Endothelial cell of umbilical vein (primary cell): ENCODE measurements around the gene KIF3B. TPM values are rescaled to one million over a fixed set of nuclear protein-coding genes. Genes with fewer than 3 reads are reported as not detected.
"Not testable (repeated sequence)": the region's sequence is repeated elsewhere in the genome, so short reads cannot be mapped to it uniquely, and the experiment has no call there.

ENCODE experiments used
- BruUV-seq: library from RNA; stranded (reverse); fragments of 400-500 nt; replicated peaks from 2 replicates; lab custom pipeline; 2021; lab: Mats Ljungman, UMichigan
- CTCF ChIA-PET: fragments of 300-600, 350-600 bp; sonication (Branson Sonifier 250); formaldehyde crosslinking; loops from one replicate; lab custom pipeline; 2021; ENCODE audit warnings: antibody characterized with exemption, inconsistent platforms; lab: Charles Lee
- POLR2A ChIA-PET: fragments of 300-600, 350-600 bp; sonication (Branson Sonifier 250); formaldehyde crosslinking; loops from one replicate; lab custom pipeline; 2021; ENCODE audit warnings: antibody characterized with exemption, inconsistent platforms; lab: Charles Lee
- DNase-seq: peaks from one replicate; pipeline ENCODE4 v3.0.0-alpha.2; 2011; ENCODE audit warnings: low read depth, low spot score
- FAIRE-seq: peaks from 2 replicates; lab custom pipeline; 2011; peaks lifted over from hg19 to GRCh38; lab: Jason Lieb, UNC
- H2AFZ ChIP-seq: 2 replicates; pipeline ENCODE4 v1.6.0; 2012; ENCODE audit warnings: low read depth, low read length, control low read depth, inconsistent platforms
- H3K27ac ChIP-seq: 2 replicates; pipeline ENCODE4 v1.5.1; 2011; ENCODE audit warnings: low read depth, mild to moderate bottlenecking, control low read depth, low read length, moderate library complexity; ENCODE audit not compliant: insufficient read depth
- H3K27me3 ChIP-seq, 2 experiments: 2 replicates each; pipeline versions ENCODE4 v1.6.0 to v1.6.1; 2011; ENCODE audit warnings: low read length in 2 of 2, mixed read lengths in 1 of 2; ENCODE audit not compliant: control insufficient read depth in 2 of 2, insufficient read depth in 2 of 2
- H3K36me3 ChIP-seq, 2 experiments: 2 replicates in 1 of 2; 3 replicates in 1 of 2; pipeline ENCODE4 v1.5.1; 2011; ENCODE audit warnings: low read length in 2 of 2, mild to moderate bottlenecking in 1 of 2, moderate library complexity in 1 of 2; ENCODE audit not compliant: control insufficient read depth in 2 of 2, insufficient read depth in 2 of 2; ENCODE audit errors: extremely low read depth in 1 of 2
- H3K4me1 ChIP-seq: 3 replicates; pipeline ENCODE4 v1.5.1; 2011; ENCODE audit warnings: mild to moderate bottlenecking, low read length; ENCODE audit not compliant: control insufficient read depth, insufficient read depth; ENCODE audit errors: extremely low read depth
- H3K4me2 ChIP-seq: 2 replicates; pipeline ENCODE4 v1.6.1; 2011; ENCODE audit warnings: low read length, control low read depth, mixed read lengths; ENCODE audit not compliant: insufficient read depth
- H3K4me3 ChIP-seq, 3 experiments: fragments of 200-600 bp in 1 of 3; sonication (generic), shearing (Covaris generic) in 1 of 3; replicated peaks in 1 of 3; 2 replicates each; pipeline ENCODE4 v1.5.1; 2011 to 2016; ENCODE audit warnings: control low read depth in 3 of 3, low read length in 3 of 3, mild to moderate bottlenecking in 2 of 3, inconsistent platforms in 1 of 3, low read depth in 1 of 3, moderate library complexity in 1 of 3; ENCODE audit not compliant: insufficient read depth in 1 of 3
- H3K79me2 ChIP-seq: 2 replicates; pipeline ENCODE4 v1.6.0; 2012; ENCODE audit warnings: low read length, inconsistent platforms; ENCODE audit not compliant: control insufficient read depth, insufficient read depth
- H3K9ac ChIP-seq: replicated peaks from 2 replicates; pipeline ENCODE3; 2011; ENCODE audit warnings: low read length, control low read depth; ENCODE audit not compliant: insufficient read depth; ENCODE audit errors: extremely low read depth
- H3K9me1 ChIP-seq: replicated peaks from 3 replicates; pipeline ENCODE4 v1.6.0; 2011; ENCODE audit warnings: mild to moderate bottlenecking, low read length; ENCODE audit not compliant: control insufficient read depth, insufficient read depth; ENCODE audit errors: extremely low read depth
- H3K9me3 ChIP-seq: replicated peaks from 2 replicates; pipeline ENCODE4 v1.5.1; 2012; ENCODE audit warnings: low read length, inconsistent platforms; ENCODE audit not compliant: control insufficient read depth, insufficient read depth
- H4K20me1 ChIP-seq: replicated peaks from 2 replicates; pipeline ENCODE3; 2011; ENCODE audit warnings: mild to moderate bottlenecking, low read length; ENCODE audit not compliant: control insufficient read depth, insufficient read depth; ENCODE audit errors: extremely low read depth
- EZH2 ChIP-seq: IDR thresholded peaks from 2 replicates; pipeline ENCODE4 v1.6.1; 2012; ENCODE audit warnings: borderline replicate concordance, low read depth, mild to moderate bottlenecking, moderate library complexity, low read length, inconsistent platforms; ENCODE audit not compliant: severe bottlenecking
- FOS ChIP-seq: IDR thresholded peaks from 2 replicates; pipeline ENCODE4 v1.6.1; 2011; ENCODE audit warnings: mild to moderate bottlenecking, low read length, moderate library complexity, borderline replicate concordance; ENCODE audit not compliant: insufficient read depth
- GATA2 ChIP-seq: IDR thresholded peaks from 2 replicates; pipeline ENCODE4 v1.7.0; 2011; ENCODE audit warnings: low read depth, mild to moderate bottlenecking, moderate library complexity, mixed read lengths, low read length; ENCODE audit not compliant: insufficient read length, insufficient read depth
- JUN ChIP-seq: IDR thresholded peaks from 2 replicates; pipeline ENCODE4 v1.6.1; 2011; ENCODE audit warnings: borderline replicate concordance, low read depth; ENCODE audit not compliant: insufficient read length, insufficient read depth
- MYC ChIP-seq: IDR thresholded peaks from one replicate; pipeline ENCODE4 v1.6.1; 2011; ENCODE audit warnings: mild to moderate bottlenecking, low read depth, low read length
- POLR2A ChIP-seq: IDR thresholded peaks from 2 replicates; pipeline ENCODE4 v1.6.1; 2012; ENCODE audit warnings: low read depth, mild to moderate bottlenecking, control low read depth, low read length
- POLR2AphosphoS5 ChIP-seq: IDR thresholded peaks from 2 replicates; pipeline ENCODE4 v1.6.1; 2012; ENCODE audit warnings: low read depth, mild to moderate bottlenecking, control low read depth, low read length, moderate library complexity; ENCODE audit not compliant: insufficient read depth
- dilution Hi-C: fragments of 300-500 bp; cut with MboI; formaldehyde crosslinking; loops from one replicate; pipeline ENCODE4 v1.15.0; 2019; ENCODE audit warnings: low sequenced_read_pairs; ENCODE audit not compliant: extremely low pct_ligation_motif_present
- intact Hi-C: fragments of 100-400 bp; cut with micrococcal nuclease; formaldehyde crosslinking; loops from one replicate; pipeline ENCODE4 v1.10.0; 2022
- polyA plus RNA-seq, 4 experiments: library from polyadenylated mRNA; depleted of rRNA in 3 of 4; stranded (reverse) in 3 of 4; unstranded in 1 of 4; fragments of >200 nt; gene quantifications; 2 replicates each; pipeline versions ENCODE4 v1.2.1 to v1.2.3, GENCODE V29; 2011 to 2012; ENCODE audit warnings: missing spikeins in 1 of 4
- total RNA-seq: library from RNA; stranded (reverse); gene quantifications from 2 replicates; pipeline ENCODE4 v1.2.3, GENCODE V29; 2021
- TF ChIP-seq, protein P1 (sequence below), 2 donors: IDR thresholded peaks; 1 replicate in 1 of 2; 2 replicates in 1 of 2; pipeline ENCODE4 v1.5.1; 2011; ENCODE audit warnings: low read length in 2 of 2, mild to moderate bottlenecking in 2 of 2, moderate library complexity in 2 of 2, control low read depth in 1 of 2, inconsistent platforms in 1 of 2, low read depth in 1 of 2; ENCODE audit not compliant: insufficient read depth in 1 of 2; ENCODE audit errors: extremely low read depth in 1 of 2
- TF ChIP-seq, protein P2 (sequence below): IDR thresholded peaks from 2 replicates; pipeline ENCODE4 v1.6.1; 2011; ENCODE audit not compliant: insufficient read depth, insufficient read length

KIF3B gene
- total and polyA plus RNA-seq, 2 donors (not counting 3 experiments of a cell fraction or from before 2014, with no cell fraction given) = 14.5 to 25.1 TPM

DNA sequence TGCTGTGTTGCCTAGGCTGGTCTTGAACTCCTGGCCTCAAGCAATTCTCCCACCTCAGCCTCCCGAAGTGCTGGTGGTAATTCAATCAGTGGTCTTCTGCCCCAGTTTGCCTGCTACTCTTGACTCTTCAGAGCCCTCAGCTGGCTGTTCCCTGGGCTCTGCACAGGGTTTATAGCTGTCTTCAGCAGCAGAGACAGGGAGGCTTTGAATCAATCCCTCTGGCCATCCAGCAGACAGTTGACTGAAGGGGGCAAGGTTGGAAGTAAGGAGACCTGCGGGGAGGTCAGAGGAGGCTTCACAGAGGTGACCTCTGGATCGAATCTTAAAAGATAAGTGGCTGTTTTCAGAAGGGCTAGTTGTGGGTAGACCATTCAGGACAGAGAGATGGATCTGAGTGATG lies 26.0 kb upstream of the KIF3B start:
- no peak overlapping the region for H3K9ac ChIP-seq
- FAIRE-seq (no peak), DNase-seq (no peak)
- H3K36me3 ChIP-seq = no peaks in the 10 kb centered on the region
- H4K20me1 ChIP-seq = no peaks in the 10 kb centered on the region
- H3K4me1 ChIP-seq = no peaks in the 10 kb centered on the region
- no peak overlapping the region for H3K4me2 ChIP-seq
- H3K27ac ChIP-seq = no peak overlapping the region
- H3K79me2 ChIP-seq = no peaks in the 10 kb centered on the region
- POLR2A ChIA-PET = no interaction called here
- no peaks in the 10 kb centered on the region for H3K9me3 ChIP-seq
- H2AFZ ChIP-seq = no peak overlapping the region
- dilution Hi-C loops (no loop called here), intact Hi-C loops (no loop called here)
- H3K9me1 ChIP-seq = no peaks in the 10 kb centered on the region
- CTCF ChIA-PET = interaction anchor here (1.0 kb wide), 1 partner anchor 12 kb away, joined by 3 read pairs; no protein-coding TSS in a partner anchor
- H3K27me3 ChIP-seq = no peaks in the 10 kb centered on the region
- no peak overlapping the region for H3K4me3 ChIP-seq
- BruUV-seq = no TSS peak
- no peak for TF ChIP-seq FOS

DNA sequence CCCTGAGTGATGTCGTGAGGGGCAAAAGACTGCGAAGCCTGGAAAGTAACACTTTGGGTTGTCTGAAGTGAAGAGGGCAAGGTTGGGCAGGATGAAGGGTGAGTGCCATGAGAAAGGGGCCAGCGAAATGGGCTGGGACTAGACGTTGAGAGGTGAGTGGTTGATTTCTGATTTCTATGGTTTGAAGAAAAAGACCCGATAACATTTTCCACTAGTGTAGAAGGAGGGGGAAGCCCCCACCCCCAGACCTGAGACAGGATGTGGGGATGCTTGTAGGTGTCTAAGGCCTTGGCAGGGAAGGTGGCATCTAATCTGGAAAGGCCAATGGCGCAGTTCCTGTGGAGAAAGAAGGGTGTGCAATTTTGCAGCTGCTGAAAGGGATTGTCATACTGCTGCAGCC lies 25.3 kb upstream of the KIF3B start:
- Histone ChIP-seq H2AFZ (no peak overlapping the region), H3K79me2 (no peaks in the 10 kb centered on the region), H3K9me3 (no peaks in the 10 kb centered on the region), H3K4me1 (no peaks in the 10 kb centered on the region), H3K27ac (no peak overlapping the region), H3K4me3 (no peak overlapping the region), H3K36me3 (no peaks in the 10 kb centered on the region), H4K20me1 (no peaks in the 10 kb centered on the region), H3K4me2 (no peak overlapping the region), H3K27me3 (no peaks in the 10 kb centered on the region), H3K9me1 (no peaks in the 10 kb centered on the region), H3K9ac (no peak overlapping the region)
- no peak for FAIRE-seq
- no TSS peak for BruUV-seq
- dilution Hi-C loops (no loop called here), intact Hi-C loops (no loop called here)
- DNase-seq = no peak
- TF ChIP-seq JUN = no peak
- no peak for TF ChIP-seq MYC
- no peak for TF ChIP-seq POLR2AphosphoS5
- TF ChIP-seq, protein P1, sequence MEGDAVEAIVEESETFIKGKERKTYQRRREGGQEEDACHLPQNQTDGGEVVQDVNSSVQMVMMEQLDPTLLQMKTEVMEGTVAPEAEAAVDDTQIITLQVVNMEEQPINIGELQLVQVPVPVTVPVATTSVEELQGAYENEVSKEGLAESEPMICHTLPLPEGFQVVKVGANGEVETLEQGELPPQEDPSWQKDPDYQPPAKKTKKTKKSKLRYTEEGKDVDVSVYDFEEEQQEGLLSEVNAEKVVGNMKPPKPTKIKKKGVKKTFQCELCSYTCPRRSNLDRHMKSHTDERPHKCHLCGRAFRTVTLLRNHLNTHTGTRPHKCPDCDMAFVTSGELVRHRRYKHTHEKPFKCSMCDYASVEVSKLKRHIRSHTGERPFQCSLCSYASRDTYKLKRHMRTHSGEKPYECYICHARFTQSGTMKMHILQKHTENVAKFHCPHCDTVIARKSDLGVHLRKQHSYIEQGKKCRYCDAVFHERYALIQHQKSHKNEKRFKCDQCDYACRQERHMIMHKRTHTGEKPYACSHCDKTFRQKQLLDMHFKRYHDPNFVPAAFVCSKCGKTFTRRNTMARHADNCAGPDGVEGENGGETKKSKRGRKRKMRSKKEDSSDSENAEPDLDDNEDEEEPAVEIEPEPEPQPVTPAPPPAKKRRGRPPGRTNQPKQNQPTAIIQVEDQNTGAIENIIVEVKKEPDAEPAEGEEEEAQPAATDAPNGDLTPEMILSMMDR (IDR thresholded peaks at IDR 0.05; ENCODE audit: extremely low read depth in 1 of 2, insufficient read depth in 1 of 2, low read depth in 1 of 2, low read length in 2 of 2) = no peak
- no peak for TF ChIP-seq POLR2A
- no peak for TF ChIP-seq GATA2
- TF ChIP-seq, protein P2, sequence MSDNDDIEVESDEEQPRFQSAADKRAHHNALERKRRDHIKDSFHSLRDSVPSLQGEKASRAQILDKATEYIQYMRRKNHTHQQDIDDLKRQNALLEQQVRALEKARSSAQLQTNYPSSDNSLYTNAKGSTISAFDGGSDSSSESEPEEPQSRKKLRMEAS = no peak
- TF ChIP-seq EZH2 = no peak
- TF ChIP-seq FOS = no peak
- CTCF ChIA-PET = interaction anchor here (1.1 kb wide), 1 partner anchor 12 kb away, joined by 3 read pairs; no protein-coding TSS in a partner anchor
- POLR2A ChIA-PET = no interaction called here

DNA sequence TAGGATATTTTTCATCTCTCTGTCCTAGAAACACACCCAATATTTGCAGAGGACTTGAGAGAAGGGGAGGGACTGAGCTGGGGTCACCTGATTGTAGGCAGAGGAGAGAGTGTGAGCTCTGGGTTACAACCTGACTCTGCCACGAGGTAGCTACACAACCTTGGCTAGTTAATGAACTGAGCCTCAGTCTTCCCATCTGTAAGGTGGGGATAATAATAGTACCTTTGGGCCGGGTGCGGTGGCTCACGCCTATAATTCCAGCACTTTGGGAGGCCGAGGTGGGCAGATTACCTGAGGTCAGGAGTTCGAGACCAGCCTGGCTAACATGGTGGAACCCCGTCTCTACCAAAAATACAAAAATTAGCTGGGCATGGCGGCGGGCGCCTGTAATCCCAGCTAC lies 16.5 kb upstream of the KIF3B start:
- dilution Hi-C loops = not testable (repeated sequence)

More for the DNA sequence above, 16.5 kb upstream of the KIF3B start:
- POLR2A ChIA-PET, H2AFZ ChIP-seq, H3K36me3 ChIP-seq, CTCF ChIA-PET, FAIRE-seq, H3K4me3 ChIP-seq, H3K9me3 ChIP-seq, BruUV-seq, H3K4me1 ChIP-seq, intact Hi-C loops, H3K79me2 ChIP-seq, H4K20me1 ChIP-seq, DNase-seq, H3K27ac ChIP-seq, H3K9me1 ChIP-seq, H3K27me3 ChIP-seq, H3K4me2 ChIP-seq, H3K9ac ChIP-seq: not testable (repeated sequence)
